K562 (cell line): ENCODE measurements around the gene SLC4A1. TPM values are rescaled to one million over a fixed set of nuclear protein-coding genes. Genes with fewer than 3 reads are reported as not detected.

Experiments
- AFF1 ChIP-seq, 2 experiments: fragments of 450-650 bp; IDR thresholded peaks; 2 replicates each; pipeline ENCODE4 v1.6.1; 2018; ENCODE audit warnings: mild to moderate bottlenecking in 2 of 2, low read depth in 1 of 2; ENCODE audit not compliant: partially characterized antibody in 2 of 2
- AFF4 ChIP-seq: sonication (generic); formaldehyde crosslinking; IDR thresholded peaks from 2 replicates; pipeline ENCODE4 v1.8.0; 2023; ENCODE audit warnings: mild to moderate bottlenecking, missing genetic modification reagents
- CBX3 ChIP-seq, 2 experiments: IDR thresholded peaks; 1 replicate in 1 of 2; 2 replicates in 1 of 2; pipeline ENCODE4 v1.6.1; 2012; ENCODE audit warnings: inconsistent platforms in 2 of 2, low read length in 2 of 2, borderline replicate concordance in 1 of 2, control low read depth in 1 of 2
- FOXJ2 ChIP-seq: fragments of 200-800 bp; sonication (Bioruptor generic); IDR thresholded peaks from 2 replicates; pipeline ENCODE4 v1.6.1; 2016; ENCODE audit warnings: missing genetic modification characterization, missing compliant biosample characterization
- MAZ ChIP-seq, 2 experiments: fragments of 450-650 bp in 1 of 2; sonication (generic) in 1 of 2; formaldehyde crosslinking; IDR thresholded peaks in 1 of 2; conservative IDR thresholded peaks in 1 of 2; 2 replicates each; pipeline versions ENCODE4 v1.4.0 to v1.5.0; 2020; ENCODE audit warnings: mild to moderate bottlenecking in 1 of 2, missing genetic modification reagents in 1 of 2
- TBP ChIP-seq: optimal IDR thresholded peaks from 2 replicates; pipeline ENCODE3; 2011; ENCODE audit warnings: low read depth, low read length, improper control_type of control experiment
- ZBTB49 ChIP-seq: sonication (generic); formaldehyde crosslinking; IDR thresholded peaks from 2 replicates; pipeline ENCODE4 v1.8.0; 2022; ENCODE audit warnings: missing genetic modification reagents, mild to moderate bottlenecking, borderline replicate concordance
- ZMIZ1 ChIP-seq, 2 experiments: fragments of 150-350 bp in 1 of 2; IDR thresholded peaks; 2 replicates each; pipeline ENCODE4 v1.6.1; 2012 to 2016; ENCODE audit warnings: low read depth in 2 of 2, low read length in 2 of 2, mild to moderate bottlenecking in 1 of 2, moderate library complexity in 1 of 2
- ZNF217 ChIP-seq: sonication (generic); formaldehyde crosslinking; IDR thresholded peaks from 2 replicates; pipeline ENCODE4 v1.8.0; 2022; ENCODE audit warnings: mild to moderate bottlenecking, missing genetic modification reagents
- polyA plus RNA-seq, 8 experiments: library from polyadenylated mRNA; depleted of rRNA in 4 of 8; stranded (reverse) in 5 of 8; unstranded in 3 of 8; fragments of >200 nt; fragmentation: Nextera tagmentation in 2 of 8; fragmentation: Illumina TruSeq in 1 of 8; extraction: Ambion mirVana in 2 of 8; extraction: Trizol in 1 of 8; gene quantifications; 2 replicates each; pipeline versions ENCODE4 v1.2.1 to v1.2.3, GENCODE V29; 2011 to 2014; ENCODE audit warnings: inconsistent platforms in 1 of 8, missing spikeins in 1 of 8
- total RNA-seq, 7 experiments: library from RNA; depleted of rRNA in 6 of 7; stranded (reverse); fragments of >200 nt in 6 of 7; fragmentation: Illumina TruSeq in 2 of 7; extraction: Trizol in 2 of 7; gene quantifications; 2 replicates each; pipeline versions ENCODE4 v1.2.1 to v1.2.3, GENCODE V29; 2011 to 2021; ENCODE audit warnings: low replicate concordance in 1 of 7

The SLC4A1 gene
- total and polyA plus RNA-seq, 9 of the 15 experiments (the other 6 are each of a cell fraction or from before 2014, with no cell fraction given), result 0.14 to 1.00 (median 0.53) TPM

- no peak for TF ChIP-seq ZBTB49 (CRISPR knock-in tag)
- TF ChIP-seq TBP, result no peak
- TF ChIP-seq AFF4 (CRISPR knock-in tag), result no peak
- no peak for TF ChIP-seq ZNF217 (CRISPR knock-in tag)
- no peak for TF ChIP-seq MAZ (CRISPR knock-in tag; conservative IDR thresholded peaks at IDR 0.05 in 1 of 2, IDR thresholded peaks at IDR 0.05 in 1 of 2)
- TF ChIP-seq CBX3 (IDR thresholded peaks at IDR 0.05; ENCODE audit: borderline replicate concordance in 1 of 2, low read length in 2 of 2), result no peak
- TF ChIP-seq ZMIZ1 (IDR thresholded peaks at IDR 0.05; ENCODE audit: low read depth in 2 of 2, low read length in 2 of 2), result no peak
- no peak for TF ChIP-seq AFF1 (IDR thresholded peaks at IDR 0.05; ENCODE audit: low read depth in 1 of 2, partially characterized antibody in 2 of 2)
- no peak for TF ChIP-seq FOXJ2 (tag)
Observed at GRCh38 chr17:44213403-44214229, 54.3 kb downstream of the SLC4A1 start (continued).
